Brain pericyte (primary cell): ENCODE results near the gene TRIM66.
"Not testable (repeated sequence)": the region's sequence is repeated elsewhere in the genome, so short reads cannot be mapped to it uniquely, and the experiment has no call there.

ENCODE experiments used
- DNase-seq: peaks from one replicate; pipeline ENCODE4 v3.0.0-alpha.2; 2012; ENCODE audit warnings: low read depth, low spot score

Gene TRIM66

DNA sequence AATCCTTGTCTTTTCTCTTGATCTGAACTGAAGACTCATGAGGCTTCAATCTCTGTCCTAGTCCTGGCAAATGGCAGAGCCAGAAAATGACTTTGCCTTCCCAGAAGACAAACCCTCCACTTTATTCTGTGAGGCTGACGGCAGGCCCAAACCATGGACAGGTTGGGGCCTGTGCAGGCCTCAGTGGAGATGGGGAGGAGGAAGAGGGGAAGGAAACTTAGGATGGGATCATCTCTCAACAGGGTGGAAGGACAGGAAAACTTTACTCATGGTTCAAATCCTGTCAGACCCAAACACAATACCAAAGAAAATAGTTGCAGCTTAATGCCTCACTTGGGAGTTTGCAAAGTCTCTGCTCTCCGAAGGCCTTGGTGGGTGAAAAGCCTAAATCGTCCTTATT is 10.0 kb upstream of the TRIM66 start:
- no peak for DNase-seq

- DNase-seq: no peak
These were observed 9.1 kb upstream of the TRIM66 start for GRCh38 chr11:8691601-8692000.

DNA sequence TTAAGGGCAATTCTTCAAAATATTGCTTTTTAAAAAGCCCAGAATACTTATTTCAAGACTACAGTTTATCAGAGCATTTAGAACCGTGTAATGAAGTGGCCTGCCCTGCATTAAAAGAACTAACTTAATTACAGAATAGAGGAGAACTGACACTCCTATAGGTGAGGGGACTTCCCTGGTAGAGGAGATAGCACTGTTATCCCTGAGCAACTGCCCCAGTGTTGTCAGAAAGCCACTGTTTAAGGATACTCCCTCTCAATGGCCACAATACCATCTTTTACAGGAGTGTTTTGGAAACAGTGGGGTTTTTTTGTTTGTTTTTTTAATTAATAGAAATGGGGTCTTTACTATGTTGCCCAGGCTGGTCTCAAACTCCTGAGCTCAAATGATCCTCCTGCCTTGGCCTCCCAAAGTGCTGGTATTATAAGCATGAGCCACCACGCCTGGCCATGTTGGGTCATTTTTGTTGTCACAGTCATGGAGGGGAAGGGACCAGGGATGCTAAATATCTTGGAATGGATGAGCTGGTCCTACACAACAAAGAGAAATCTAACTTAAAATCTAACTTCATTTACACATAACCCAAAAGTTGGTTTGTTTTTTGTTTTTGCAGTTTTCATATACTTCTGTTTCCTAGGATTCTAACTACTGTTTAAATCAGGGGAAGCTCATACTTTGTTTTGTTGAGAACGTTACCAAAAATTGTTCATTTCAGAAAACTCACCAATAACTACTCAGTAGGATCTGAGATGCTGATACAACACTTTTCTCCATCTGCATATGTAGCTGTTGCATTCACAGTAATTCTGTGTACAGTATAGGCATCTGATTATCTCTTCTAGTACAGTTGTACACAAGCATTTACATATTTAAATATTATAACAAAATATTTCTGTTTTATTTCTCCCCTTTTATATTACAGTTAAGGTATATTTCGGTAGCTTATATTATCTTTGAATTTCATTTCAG is 8.2 kb upstream of the TRIM66 start:
- no peak for DNase-seq

GRCh38 chr11:8689726-8690255 is 7.3 kb upstream of the TRIM66 start:
- DNase-seq: no peak

DNA sequence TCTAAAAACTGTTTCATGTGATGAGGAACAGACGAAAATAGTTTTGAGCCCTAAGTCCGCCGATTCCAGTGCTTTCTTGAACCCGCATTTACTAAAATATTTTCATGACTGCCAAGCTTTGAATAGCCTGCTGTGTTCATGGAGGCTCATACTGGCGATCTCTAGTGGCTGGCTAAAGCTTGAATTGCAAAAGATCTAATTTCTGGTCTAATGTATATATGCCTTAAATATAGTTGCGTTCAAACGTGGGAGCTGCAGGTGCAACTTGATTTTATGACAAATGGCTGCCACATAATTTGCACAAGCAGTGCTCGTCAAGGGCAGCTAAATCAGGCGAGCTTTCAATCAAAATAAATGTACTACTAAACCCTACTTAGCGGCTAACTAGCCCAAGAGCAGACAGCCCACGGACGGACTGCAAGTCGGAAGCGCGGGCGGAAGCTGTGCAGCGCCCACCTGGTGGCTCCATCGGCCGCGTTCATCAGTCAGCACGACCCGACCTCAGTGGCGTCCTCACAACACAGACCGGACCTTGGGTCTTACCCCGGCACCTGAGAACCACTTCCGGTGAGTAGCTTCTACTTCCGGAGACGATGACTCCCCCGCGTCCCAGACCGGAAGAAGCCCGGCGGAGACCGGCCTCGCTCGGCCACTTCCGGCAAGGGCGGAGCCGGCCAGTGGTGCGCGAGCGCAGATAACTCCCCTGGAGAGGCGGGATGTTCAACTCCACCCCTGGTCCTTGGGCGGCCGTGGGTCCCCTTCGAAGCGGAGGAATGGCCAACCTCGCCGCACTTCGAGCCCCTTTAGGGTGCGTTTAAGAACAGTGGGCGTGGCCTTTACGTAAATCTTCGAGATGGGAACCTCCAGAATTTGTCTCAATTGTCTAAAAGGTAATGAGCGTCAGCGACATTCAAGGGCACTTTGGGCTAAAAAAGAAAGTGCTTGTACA is 6.2 kb upstream of the TRIM66 start:
- DNase-seq: peak; percentile 84

DNA sequence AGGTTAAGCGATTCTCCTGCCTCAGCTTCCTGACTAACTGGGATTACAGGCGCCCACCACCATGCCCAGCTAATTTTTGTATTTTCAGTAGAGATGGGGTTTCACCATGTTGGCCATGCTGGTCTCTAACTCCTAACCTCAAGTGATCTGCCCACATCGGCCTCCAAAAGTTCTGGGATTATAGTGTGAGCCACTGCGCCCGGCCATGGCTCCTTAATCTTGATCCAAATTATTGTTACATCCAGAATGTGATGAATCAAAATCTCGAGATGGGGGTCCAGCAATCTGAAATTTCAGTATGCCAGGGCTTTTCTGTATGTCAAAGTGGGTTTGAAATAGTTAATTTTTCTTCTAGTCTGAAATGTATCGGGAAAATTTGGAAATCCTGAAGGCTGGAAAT is 3.9 kb upstream of the TRIM66 start:
- DNase-seq: no peak

DNA sequence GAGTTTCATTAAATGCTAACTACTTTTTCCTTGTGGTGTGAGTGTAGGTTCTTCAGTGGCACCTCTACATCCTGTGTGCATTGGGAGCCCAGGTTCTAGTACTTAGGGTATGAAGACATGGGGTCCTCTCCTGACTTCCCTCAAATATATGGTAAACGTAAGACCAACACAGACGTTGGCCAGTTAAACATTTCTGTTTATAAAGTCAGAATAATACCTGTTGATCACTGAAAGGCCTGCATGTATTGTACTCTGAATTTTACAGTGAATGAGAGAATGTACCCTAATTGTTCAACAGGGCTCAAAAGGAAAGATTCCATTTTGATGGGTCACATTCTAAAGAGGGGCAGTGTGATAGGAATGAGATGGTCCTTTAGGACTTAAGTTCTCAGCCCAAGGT is 3.4 kb upstream of the TRIM66 start:
- no peak for DNase-seq

- no peak for DNase-seq
These were observed 2.8 kb upstream of the TRIM66 start for GRCh38 chr11:8685306-8685705.

DNA sequence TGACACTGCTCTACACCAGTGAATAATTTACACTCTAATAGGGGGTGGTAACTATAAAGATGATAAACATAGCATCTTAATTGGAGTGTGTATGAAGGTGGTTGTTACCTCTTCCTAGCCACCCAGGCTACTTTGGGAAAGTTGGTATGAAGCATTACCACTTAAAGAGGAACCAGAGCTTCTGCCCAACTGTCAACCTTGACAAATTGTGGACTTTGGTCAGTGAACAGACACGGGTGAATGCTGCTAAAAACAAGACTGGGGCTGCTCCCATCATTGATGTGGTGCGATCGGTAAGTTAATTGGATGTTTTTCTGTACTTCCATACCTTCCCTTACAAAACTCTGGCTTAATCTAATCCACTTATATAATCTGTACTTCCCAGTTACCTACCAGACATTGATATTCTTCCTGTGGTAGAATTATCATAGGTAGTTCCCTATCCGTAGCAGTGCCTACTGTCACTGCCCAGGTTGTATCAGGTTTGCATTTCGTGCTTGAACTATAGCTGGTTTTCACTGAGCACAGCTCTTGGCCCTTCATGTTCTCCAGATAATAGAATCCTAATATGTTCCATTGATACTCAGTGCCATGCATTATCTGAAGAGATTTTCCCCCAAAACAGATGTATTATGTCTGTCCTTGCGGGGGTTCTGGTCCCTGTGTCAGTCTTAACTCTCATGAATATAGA is 2.3 kb upstream of the TRIM66 start:
- no peak for DNase-seq

DNA sequence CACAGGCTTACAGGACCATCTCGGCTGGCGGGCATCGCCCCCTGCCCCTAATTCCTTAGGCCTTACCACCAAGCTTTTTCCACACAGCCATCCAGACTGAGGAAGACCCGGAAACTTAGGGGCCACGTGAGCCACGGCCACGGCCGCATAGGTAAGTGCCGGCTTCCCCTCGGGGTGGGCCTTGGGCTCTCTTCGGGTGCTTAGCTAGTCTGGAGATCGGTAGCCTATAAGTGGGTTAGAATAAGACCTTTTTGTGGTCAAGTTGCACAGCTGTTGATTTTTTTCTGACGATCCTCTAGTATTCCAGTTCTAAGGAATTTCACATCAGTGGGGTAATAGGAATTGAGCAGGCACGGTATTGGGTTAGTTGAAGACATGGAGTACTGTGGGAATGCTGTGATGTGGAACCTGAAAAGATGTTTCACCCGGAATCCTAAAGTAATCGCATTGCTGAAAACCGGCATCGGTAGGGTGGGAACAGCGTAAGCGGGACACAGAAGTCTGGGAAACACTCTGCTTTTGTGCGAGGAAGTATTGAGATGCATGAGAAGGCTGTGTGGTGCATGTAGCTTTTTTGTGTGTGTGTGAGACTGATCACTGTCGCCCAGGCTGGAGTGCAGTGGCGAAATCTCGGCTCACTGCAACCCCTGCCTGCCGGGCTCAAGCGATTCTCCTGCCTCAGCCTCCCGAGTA is 796 bp upstream of the TRIM66 start:
- DNase-seq: no peak

DNA sequence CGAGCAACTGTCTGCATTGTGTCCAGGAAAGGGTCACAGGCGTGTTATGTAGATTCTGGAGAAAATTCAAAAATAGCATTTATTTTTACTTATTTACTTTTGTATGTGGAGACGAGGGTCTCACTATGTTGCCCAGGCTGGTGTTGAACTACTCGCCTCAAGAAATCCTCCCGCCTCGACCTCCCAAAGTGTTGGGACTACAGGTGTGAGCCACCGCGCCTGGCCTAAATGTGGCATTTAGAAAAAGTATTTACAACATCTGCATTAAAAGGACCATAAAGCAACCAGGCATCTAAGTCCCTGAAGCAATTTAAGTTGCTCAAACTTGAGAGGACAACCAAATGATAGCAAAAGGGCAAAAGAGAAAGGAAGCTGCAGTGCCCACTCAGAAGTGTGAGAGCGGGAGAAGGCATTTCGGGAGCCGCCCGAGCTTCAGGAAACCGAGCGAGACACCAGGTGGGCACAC is 595 bp downstream of the TRIM66 start:
- no peak for DNase-seq

DNA sequence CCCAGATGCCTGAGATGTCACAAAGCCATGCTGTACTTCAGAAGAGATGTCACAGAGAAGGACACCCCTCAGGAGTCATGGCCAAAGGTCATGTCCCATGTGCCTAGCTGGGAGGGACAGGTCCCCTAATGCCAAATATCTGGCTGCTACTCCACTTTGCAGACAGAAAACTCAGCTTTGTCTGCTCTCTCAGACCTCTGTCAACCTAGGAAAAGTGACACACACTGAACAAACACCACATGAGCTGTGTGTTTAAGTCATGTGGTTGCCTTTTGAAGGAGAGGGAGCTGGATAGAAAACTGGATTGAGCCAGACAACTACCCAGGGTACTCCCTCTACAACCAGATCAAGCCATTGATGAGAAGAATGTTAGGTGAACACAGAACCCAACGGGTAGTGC is 3.5 kb downstream of the TRIM66 start:
- no peak for DNase-seq

- DNase-seq: no peak
These were observed 6.0 kb downstream of the TRIM66 start for GRCh38 chr11:8676458-8676857.

GRCh38 chr11:8674859-8675258 is 7.6 kb downstream of the TRIM66 start:
- DNase-seq: no peak

DNA sequence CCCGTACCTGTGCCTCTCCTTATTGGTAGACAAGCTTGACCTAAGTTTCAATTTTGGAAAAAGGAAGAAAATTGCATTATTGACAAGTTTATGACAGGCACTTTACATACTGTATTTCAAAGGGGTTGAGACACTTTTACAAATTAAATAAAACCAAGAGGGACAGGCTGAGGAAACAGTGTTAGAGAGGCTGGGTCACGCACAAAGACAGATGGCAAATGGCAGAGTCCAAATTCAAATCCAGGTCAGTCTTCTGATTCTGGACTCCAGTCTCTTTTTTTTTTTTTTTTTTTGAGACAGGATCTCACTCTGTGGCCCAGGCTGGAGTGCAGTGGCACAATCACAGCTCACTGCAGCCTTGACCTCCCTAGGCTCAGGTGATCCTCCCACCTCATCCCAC is 10.1 kb downstream of the TRIM66 start:
- DNase-seq: no peak

DNA sequence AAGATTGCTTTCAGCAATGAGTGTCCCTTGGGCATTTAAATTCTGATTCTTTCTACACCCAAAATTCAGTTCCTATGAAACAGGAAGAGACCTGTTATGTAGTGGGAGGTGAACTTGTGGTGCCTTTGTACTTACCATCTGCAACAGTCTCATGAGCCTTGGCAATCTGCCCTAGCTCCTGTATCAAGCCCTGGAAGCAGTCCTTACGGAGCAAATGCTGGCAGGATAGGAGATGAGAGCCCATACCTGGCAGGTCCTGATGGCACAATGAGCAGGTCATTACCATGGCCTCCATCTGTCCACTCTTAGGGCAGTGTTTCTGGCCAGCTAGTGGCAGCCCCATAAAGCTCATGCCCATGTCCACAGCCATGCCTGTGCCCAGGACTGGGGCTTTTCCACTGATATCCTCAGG is 10.8 kb downstream of the TRIM66 start:
- DNase-seq: no peak

DNA sequence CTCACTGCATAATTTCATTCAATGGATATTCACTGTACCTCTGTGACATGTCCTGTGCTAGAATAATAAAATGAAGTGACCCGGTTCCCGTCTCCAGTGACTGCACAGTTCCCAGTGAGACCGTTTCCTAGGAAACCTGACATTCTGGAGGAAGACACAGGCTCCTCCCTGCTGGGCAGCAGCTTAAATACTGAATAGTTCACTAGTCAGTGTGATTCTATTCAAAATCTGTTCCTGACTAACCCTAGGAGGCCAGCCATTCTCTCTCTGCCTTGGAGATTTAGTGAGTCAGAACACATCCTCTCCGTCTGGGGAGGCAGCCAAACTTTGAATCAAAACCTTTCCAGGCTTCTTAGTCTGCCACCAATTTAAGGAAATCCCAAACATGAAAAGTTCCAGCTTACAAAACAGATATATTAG is 11.3 kb downstream of the TRIM66 start:
- DNase-seq: peak; percentile 75

GRCh38 chr11:8670081-8670480 is 12.4 kb downstream of the TRIM66 start:
- not testable (repeated sequence) for DNase-seq

GRCh38 chr11:8665222-8665621 is 17.2 kb downstream of the TRIM66 start:
- no peak for DNase-seq

DNA sequence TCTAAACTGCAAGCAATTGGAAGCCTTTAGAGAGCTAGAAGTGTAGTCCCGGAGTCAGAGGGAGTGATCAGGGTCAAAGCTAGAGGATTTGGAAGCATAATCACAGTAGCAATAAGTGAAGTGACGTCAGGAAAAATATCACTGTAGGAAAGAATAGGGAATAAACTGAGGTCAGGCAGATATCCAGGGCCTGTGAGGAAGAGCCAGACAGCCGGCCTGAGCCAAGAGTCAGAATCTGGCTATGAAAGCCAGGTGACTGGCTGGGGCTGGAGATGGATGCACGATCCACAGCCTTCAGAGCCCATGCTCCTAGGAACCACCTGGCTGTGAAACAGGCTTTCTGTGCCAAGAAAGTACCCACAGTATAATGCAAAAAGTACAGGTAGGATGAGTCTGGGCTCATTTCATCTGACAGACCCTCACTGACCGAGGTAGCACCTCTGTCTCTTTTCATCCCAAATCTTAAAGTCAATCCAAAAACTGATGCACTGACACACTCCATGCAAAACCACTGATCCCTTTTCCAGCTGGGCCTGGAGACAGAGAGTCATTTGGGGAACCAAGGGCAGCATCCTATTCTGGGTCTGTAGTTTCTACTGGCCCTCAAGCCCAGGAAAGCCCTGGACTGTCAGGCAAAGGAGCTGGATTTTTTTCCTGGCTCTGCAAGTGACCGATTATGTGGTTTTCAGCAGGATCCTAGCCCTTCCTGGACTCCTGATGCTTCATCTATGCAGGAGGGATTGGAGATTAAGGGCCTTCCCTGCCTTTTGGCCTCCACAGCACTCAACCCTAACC is 21.3 kb downstream of the TRIM66 start:
- no peak for DNase-seq
